OCI-LY3 (cell line): ENCODE results near the gene ANO8.

Experiments
- H2AFZ ChIP-seq: fragments of 200-600, 300-600 bp; shearing (Covaris generic); 2 replicates; pipeline ENCODE4 v1.6.0; 2014; ENCODE audit warnings: antibody characterized with exemption, low read depth, low read length
- H3K27ac ChIP-seq: fragments of 200-600, 300-600 bp; sonication (generic); 2 replicates; pipeline ENCODE4 v1.5.1; 2014; ENCODE audit warnings: mild to moderate bottlenecking, low read length, moderate library complexity, mixed read lengths
- H3K27me3 ChIP-seq: fragments of 200-600, 300-600 bp; sonication (generic); 2 replicates; pipeline ENCODE4 v1.6.1; 2014; ENCODE audit warnings: low read depth, low read length, mixed read lengths
- H3K36me3 ChIP-seq: fragments of 200-600, 300-600 bp; sonication (generic); replicated peaks from 2 replicates; pipeline ENCODE3; 2014; ENCODE audit warnings: low read depth, low read length, mixed read lengths
- H3K4me1 ChIP-seq: fragments of 300-600, 200-600 bp; sonication (generic); 2 replicates; pipeline ENCODE4 v1.6.1; 2014; ENCODE audit warnings: low read length, mixed read lengths
- H3K4me2 ChIP-seq: fragments of 200-600, 300-600 bp; sonication (generic); 2 replicates; pipeline ENCODE4 v1.6.1; 2014; ENCODE audit warnings: low read length, mixed read lengths
- H3K4me3 ChIP-seq: fragments of 300-600, 200-600 bp; sonication (generic); 2 replicates; pipeline ENCODE4 v1.5.1; 2014; ENCODE audit warnings: antibody characterized with exemption, mild to moderate bottlenecking, low read length, moderate library complexity
- H3K79me2 ChIP-seq: fragments of 300-600, 200-600 bp; shearing (Covaris generic); 2 replicates; pipeline ENCODE4 v1.6.1; 2014; ENCODE audit warnings: mild to moderate bottlenecking, low read length, mixed read lengths
- H3K9ac ChIP-seq: fragments of 300-600, 200-600 bp; shearing (Covaris generic); 2 replicates; pipeline ENCODE4 v1.6.0; 2014; ENCODE audit warnings: mild to moderate bottlenecking, low read length, moderate library complexity
- H3K9me3 ChIP-seq: fragments of 200-600, 300-600 bp; shearing (Covaris generic); 2 replicates; pipeline ENCODE4 v1.6.1; 2014; ENCODE audit warnings: low read length, mixed read lengths; ENCODE audit not compliant: insufficient read depth
- H4K20me1 ChIP-seq: fragments of 200-600, 300-600 bp; sonication (generic); 2 replicates; pipeline ENCODE4 v1.6.1; 2016; ENCODE audit warnings: low read length, mixed read lengths; ENCODE audit not compliant: insufficient read depth
- EZH2phosphoT487 ChIP-seq: fragments of 200-600 bp; shearing (Covaris generic); IDR thresholded peaks from 2 replicates; pipeline ENCODE4 v1.6.1; 2018; ENCODE audit warnings: antibody characterized with exemption, mixed run types, low read depth
- TF ChIP-seq, protein P1 (sequence below): fragments of 200-600, 300-600 bp; sonication (generic); IDR thresholded peaks from 2 replicates; pipeline ENCODE4 v1.5.1; 2014; ENCODE audit warnings: antibody characterized with exemption, low read length, low read depth

ANO8 gene

DNA sequence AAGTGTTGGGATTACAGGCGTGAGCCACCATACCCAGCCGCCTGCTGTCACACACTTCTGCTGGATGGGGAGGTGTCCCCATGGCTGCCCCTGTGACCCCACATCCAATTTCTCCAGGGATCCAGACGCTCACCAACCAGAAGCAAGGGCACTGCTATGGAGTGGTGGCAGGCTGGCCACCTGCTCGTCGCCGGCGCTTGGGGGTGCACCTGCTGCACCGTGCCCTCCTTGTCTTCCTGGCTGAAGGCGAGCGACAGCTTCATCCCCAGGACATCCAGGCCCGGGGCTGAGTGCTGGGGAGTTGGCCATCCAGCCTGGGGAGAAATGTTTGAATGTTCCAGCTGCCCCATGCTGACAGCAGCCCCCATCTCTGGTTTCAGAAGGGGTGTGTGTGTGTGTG, 48.4 kb downstream of the ANO8 start:
- Histone ChIP-seq H3K27ac (no peak overlapping the region), H3K9me3 (no peaks in the 10 kb centered on the region), H2AFZ (no peak overlapping the region), H3K27me3 (no peaks in the 10 kb centered on the region), H3K4me2 (no peak overlapping the region), H3K9ac (no peak overlapping the region), H3K4me3 (no peak overlapping the region), H3K4me1 (peaks cover 3% of the 10 kb centered on the region), H3K36me3 (no peaks in the 10 kb centered on the region), H4K20me1 (no peaks in the 10 kb centered on the region), H3K79me2 (no peaks in the 10 kb centered on the region)
- TF ChIP-seq EZH2phosphoT487, result no peak
- TF ChIP-seq, protein P1, sequence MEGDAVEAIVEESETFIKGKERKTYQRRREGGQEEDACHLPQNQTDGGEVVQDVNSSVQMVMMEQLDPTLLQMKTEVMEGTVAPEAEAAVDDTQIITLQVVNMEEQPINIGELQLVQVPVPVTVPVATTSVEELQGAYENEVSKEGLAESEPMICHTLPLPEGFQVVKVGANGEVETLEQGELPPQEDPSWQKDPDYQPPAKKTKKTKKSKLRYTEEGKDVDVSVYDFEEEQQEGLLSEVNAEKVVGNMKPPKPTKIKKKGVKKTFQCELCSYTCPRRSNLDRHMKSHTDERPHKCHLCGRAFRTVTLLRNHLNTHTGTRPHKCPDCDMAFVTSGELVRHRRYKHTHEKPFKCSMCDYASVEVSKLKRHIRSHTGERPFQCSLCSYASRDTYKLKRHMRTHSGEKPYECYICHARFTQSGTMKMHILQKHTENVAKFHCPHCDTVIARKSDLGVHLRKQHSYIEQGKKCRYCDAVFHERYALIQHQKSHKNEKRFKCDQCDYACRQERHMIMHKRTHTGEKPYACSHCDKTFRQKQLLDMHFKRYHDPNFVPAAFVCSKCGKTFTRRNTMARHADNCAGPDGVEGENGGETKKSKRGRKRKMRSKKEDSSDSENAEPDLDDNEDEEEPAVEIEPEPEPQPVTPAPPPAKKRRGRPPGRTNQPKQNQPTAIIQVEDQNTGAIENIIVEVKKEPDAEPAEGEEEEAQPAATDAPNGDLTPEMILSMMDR, result no peak

GRCh38 chr19:17285415-17286135, 49.1 kb downstream of the ANO8 start:
- H3K4me3 ChIP-seq, result no peak overlapping the region
- no peak overlapping the region for H3K4me2 ChIP-seq
- no peak overlapping the region for H3K27ac ChIP-seq
- H4K20me1 ChIP-seq, result no peaks in the 10 kb centered on the region
- TF ChIP-seq EZH2phosphoT487, result no peak
- TF ChIP-seq, protein P1, result no peak
- no peaks in the 10 kb centered on the region for H3K9me3 ChIP-seq
- H3K79me2 ChIP-seq, result no peaks in the 10 kb centered on the region
- no peak overlapping the region for H2AFZ ChIP-seq
- H3K36me3 ChIP-seq, result no peaks in the 10 kb centered on the region
- H3K9ac ChIP-seq, result no peak overlapping the region
- H3K27me3 ChIP-seq, result no peaks in the 10 kb centered on the region
- H3K4me1 ChIP-seq, result peaks cover 3% of the 10 kb centered on the region

DNA sequence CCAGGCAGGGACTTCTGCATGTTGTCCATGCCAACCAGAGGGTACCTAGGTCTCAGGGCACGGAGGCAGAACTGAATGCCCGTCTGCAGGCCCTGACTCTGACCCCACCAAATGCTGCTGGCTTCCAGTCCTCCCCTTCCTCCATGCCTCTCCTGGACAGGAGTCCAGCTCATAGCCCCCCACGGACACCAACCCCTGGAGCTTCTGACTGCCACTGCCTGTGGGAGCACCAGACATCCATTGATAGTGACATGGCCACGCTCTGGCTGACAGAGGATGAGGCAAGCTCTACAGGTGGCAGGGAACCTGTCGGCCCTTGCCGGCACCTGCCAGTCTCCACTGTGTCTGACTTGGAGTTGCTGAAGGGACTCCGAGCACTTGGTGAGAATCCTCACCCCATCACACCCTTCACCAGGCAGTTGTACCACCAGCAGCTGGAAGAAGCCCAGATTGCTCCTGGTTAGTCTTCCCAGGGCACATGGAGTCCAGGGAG, 51.1 kb downstream of the ANO8 start:
- H3K4me3 ChIP-seq, result no peak overlapping the region
- no peaks in the 10 kb centered on the region for H3K79me2 ChIP-seq
- H3K4me1 ChIP-seq, result peaks cover 3% of the 10 kb centered on the region
- no peak overlapping the region for H2AFZ ChIP-seq
- no peaks in the 10 kb centered on the region for H4K20me1 ChIP-seq
- H3K9me3 ChIP-seq, result no peaks in the 10 kb centered on the region
- H3K27me3 ChIP-seq, result no peaks in the 10 kb centered on the region
- H3K36me3 ChIP-seq, result no peaks in the 10 kb centered on the region
- no peak overlapping the region for H3K9ac ChIP-seq
- TF ChIP-seq, protein P1, result no peak
- no peak for TF ChIP-seq EZH2phosphoT487
- no peak overlapping the region for H3K27ac ChIP-seq
- H3K4me2 ChIP-seq, result no peak overlapping the region

DNA sequence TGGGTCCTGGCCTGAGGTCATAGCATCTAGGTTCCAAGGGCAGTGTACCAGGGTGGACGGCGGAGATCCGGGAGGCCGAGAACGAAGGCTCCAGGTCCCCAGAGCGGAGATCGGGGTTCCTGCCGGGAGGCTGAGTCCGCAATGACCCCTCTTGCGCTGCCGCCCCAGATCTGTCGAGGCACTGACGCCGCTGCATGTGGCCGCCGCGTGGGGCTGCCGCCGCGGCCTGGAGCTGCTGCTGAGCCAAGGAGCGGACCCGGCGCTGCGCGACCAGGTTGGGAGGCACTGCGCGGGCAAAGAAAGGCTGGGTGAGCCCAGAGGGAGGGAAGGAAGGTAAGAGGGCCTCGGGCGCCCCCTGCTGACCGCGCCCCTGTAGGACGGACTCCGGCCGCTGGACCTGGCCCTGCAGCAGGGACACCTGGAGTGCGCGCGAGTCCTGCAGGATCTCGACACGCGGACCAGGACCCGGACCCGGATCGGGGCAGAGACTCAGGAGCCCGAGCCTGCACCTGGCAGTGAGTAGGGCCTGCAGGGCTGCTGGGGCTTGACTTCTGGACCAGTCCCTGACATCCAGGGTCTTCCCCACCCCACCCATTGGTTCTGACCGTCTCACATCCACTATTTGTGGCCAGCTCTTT, 52.0 kb downstream of the ANO8 start:
- H4K20me1 ChIP-seq, result no peaks in the 10 kb centered on the region
- H3K36me3 ChIP-seq, result peaks cover under 1% of the 10 kb centered on the region
- H3K27ac ChIP-seq, result no peak overlapping the region

More for the DNA sequence above, 52.0 kb downstream of the ANO8 start:
- Histone ChIP-seq H3K4me1 (peaks cover 3% of the 10 kb centered on the region), H3K4me2 (peak overlapping the region; percentile 63), H2AFZ (no peak overlapping the region), H3K9me3 (no peaks in the 10 kb centered on the region), H3K4me3 (peak overlapping the region; percentile 56), H3K27me3 (no peaks in the 10 kb centered on the region), H3K9ac (no peak overlapping the region), H3K79me2 (no peaks in the 10 kb centered on the region)
- TF ChIP-seq, protein P1, result peak; percentile 92
- TF ChIP-seq EZH2phosphoT487, result no peak
